Measurements from ENCODE around the gene EEF1A2. TPM values are rescaled to one million over a fixed set of nuclear protein-coding genes. Genes with fewer than 3 reads are reported as not detected.

EEF1A2 gene
- total and polyA plus RNA-seq, 12 donors, result 881 to 1,465 (median 1,307) TPM

DNA sequence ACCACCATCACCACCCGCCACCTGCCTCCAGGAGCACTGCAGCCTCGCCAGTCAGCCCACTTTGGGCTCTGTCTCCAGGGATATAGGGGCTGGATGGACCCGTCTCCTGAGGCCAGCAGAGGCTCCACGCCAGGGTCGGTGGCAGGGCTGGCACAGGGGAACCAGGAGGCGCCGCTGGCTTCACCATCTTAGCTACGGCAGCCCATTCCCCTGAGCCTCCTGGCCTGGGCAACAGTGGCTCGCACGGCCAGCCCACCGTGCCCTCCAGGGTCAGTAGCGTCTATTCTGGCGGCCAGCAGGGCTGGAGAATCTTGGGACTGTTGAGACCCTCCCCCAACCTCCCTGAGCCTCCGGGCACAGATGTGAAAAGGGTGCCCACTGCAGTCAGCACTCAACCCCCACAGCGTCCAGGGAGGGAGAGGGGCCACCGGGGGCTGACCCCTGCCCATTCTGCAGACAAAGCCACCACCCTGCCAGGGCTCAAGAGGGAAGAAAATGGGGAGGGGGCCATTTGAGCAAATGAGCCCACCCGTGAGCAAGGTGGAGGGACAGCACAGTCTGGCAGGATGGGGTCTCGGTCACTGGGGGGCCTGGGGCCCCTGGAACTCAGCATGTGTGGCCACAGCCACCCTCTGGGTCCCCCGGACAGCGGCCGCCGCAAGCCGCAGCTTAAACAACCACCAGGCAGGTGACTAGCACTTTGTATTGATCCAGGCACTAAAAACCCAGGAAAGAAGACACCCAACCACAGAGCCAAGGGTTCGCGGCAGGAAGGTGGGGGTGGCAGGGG is 55.1 kb downstream of the EEF1A2 start:
- Histone ChIP-seq H3K27me3 (peaks cover 0 to 33% (median 14%) of the 10 kb centered on the region in 7 donors), H3K36me3 (no peaks in the 10 kb centered on the region), H3K27ac (no peak overlapping the region), H3K4me3 (peak overlapping the region in 1 of 10 donors; percentile 33), H3K4me1 (peaks cover 0 to 15% (median 0%) of the 10 kb centered on the region in 9 donors), H3K9me3 (no peaks in the 10 kb centered on the region)
- intact Hi-C loops (cut with DNase I), result loop anchor here in 4 of 10 donors (2.0 to 10.0 kb wide), 3 partner anchors 74 to 81 kb away; partner anchors contain the start of gene PPDPF (in 2 of the 4)
- ATAC-seq, result no peak
- no peak for DNase-seq
- WGBS, 2 donors, result 89 to 91% methylated on average over 24 to 25 of the region's 25 CpGs
- TF ChIP-seq, protein P1, sequence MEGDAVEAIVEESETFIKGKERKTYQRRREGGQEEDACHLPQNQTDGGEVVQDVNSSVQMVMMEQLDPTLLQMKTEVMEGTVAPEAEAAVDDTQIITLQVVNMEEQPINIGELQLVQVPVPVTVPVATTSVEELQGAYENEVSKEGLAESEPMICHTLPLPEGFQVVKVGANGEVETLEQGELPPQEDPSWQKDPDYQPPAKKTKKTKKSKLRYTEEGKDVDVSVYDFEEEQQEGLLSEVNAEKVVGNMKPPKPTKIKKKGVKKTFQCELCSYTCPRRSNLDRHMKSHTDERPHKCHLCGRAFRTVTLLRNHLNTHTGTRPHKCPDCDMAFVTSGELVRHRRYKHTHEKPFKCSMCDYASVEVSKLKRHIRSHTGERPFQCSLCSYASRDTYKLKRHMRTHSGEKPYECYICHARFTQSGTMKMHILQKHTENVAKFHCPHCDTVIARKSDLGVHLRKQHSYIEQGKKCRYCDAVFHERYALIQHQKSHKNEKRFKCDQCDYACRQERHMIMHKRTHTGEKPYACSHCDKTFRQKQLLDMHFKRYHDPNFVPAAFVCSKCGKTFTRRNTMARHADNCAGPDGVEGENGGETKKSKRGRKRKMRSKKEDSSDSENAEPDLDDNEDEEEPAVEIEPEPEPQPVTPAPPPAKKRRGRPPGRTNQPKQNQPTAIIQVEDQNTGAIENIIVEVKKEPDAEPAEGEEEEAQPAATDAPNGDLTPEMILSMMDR (IDR thresholded peaks at IDR 0.05), result no peak

DNA sequence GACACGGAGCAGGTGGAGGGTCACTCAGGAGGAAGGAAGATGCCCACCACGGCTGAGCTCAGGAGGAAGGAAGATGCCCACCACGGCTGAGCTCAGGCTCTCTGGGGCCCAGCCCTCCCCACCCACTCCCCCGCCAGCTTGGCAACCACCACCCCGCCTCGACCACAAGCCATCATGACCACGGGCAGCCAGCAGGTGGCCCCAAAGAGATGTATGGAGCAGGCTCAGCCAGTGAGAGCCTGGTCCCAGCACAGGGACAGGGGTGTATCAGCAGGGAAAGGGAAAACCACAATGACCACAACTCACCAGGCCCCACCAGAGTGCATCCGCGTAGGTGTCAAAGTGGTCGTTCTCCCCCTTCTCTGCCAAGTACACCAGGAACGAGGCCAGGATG is 56.8 kb downstream of the EEF1A2 start:
- 39 to 40% methylated on average over 11 of the region's 11 CpGs for WGBS, 2 donors
- intact Hi-C loops (cut with DNase I), result loop anchor here in 4 of 10 donors (2.0 to 10.0 kb wide), 3 partner anchors 75 to 83 kb away; partner anchors contain the start of gene PPDPF (in 2 of the 4)

DNA sequence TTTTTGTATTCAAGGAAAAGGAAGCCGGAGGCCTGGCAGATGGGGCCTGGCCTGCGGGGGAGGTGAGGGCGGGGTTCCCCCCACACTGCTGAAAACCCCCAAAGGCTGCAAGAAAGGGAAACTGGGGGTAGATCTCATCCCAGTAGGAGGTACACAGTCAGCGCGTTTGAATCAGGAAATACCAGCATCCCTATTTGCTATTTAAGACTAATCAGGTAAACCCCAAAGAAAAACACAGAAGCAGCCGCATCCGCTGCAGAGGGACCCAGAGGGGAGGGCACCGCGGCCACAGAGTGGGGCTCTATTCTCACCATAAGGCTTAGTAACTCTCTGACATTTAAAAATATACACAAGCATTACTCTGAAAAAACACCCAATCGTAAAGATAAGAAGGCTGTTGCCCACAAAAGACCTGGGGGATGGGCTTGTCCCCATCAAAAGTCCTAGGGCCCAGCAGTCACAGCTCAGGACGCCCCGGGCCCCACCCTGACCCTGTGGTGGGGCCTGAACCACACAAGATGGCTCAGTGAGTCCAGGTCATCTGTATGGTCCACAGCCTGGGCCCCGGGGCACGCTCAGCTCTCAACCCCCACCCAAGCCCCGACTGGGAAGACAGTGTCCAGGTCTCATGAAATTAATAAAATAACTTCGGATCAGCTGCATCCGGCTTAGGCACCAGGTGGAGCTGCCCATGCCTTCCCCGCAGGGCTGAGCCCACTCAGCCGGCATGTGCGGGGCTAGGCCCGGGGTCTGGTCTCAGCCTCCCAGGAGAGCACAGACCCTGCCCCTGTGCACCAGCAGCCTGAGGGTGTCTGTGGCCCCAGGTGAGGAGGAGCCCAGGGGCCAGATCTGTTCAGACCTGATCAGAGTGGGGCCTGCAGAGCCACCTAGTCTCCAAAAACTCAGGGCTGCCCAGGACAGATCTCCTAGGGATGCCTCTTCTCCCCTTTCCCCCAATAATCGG is 57.5 kb downstream of the EEF1A2 start:
- H3K9me3 ChIP-seq, result no peaks in the 10 kb centered on the region
- TF ChIP-seq, protein P1 (IDR thresholded peaks at IDR 0.05), result no peak
- DNase-seq (no peak), ATAC-seq (peak in 1 of 8 donors; percentile 4)
- H3K4me1 ChIP-seq, result peaks cover 0 to 13% (median 0%) of the 10 kb centered on the region in 9 donors
- intact Hi-C loops (cut with DNase I), result loop anchor here in 4 of 10 donors (2.0 to 10.0 kb wide), 3 partner anchors 76 to 83 kb away; partner anchors contain the start of gene PPDPF (in 2 of the 4)
- H3K4me3 ChIP-seq, result no peak overlapping the region
- no peak overlapping the region for H3K27ac ChIP-seq
- no peaks in the 10 kb centered on the region for H3K36me3 ChIP-seq
- 56 to 61% methylated on average over 22 of the region's 22 CpGs for WGBS, 2 donors
- H3K27me3 ChIP-seq, result peaks cover 0 to 11% (median 5%) of the 10 kb centered on the region in 7 donors

More for the DNA sequence above, 56.8 kb downstream of the EEF1A2 start:
- no peaks in the 10 kb centered on the region for H3K36me3 ChIP-seq
- H3K4me1 ChIP-seq, result peaks cover 0 to 15% (median 0%) of the 10 kb centered on the region in 9 donors
- peaks cover 0 to 16% (median 8%) of the 10 kb centered on the region in 7 donors for H3K27me3 ChIP-seq
- TF ChIP-seq, protein P1 (IDR thresholded peaks at IDR 0.05), result peak in 8 of 9 donors; percentile 18 to 60 (median 50)
- no peak overlapping the region for H3K4me3 ChIP-seq
- no peaks in the 10 kb centered on the region for H3K9me3 ChIP-seq
- H3K27ac ChIP-seq, result no peak overlapping the region
- peak; percentile 51 to 63 for DNase-seq
- peak; percentile 25 to 84 (median 62) for ATAC-seq

Data from heart right ventricle (tissue), 16 donors.